HG03103 (cell line): ENCODE results near the gene OR52E4.

Experiments used
- ATAC-seq: cut with Tn5 transposase; IDR thresholded peaks from one replicate; pipeline ENCODE4 v1.9.1; 2021; ENCODE audit warnings: low read depth; ENCODE audit not compliant: unreplicated experiment

Gene OR52E4

DNA sequence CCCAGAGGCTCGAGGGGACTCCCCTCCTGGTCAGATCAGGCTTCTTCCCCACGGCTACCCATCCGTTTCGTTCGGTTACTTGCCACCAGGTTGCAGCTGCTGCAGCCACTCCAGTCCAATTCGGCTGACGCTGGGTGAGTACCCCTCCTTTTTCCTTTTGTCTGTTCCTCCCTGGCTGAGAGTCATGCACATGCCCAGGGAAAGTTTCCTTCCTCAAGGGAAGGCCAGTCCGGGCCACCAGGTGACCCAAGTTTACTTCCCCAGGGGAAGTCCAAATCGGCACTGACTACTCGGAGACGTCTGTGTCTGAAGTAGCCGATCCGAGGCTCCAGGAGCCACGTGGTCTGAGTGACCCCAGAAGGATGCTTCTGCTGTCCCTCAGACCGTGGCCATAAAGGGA is 48.4 kb downstream of the OR52E4 start:
- no peak for ATAC-seq

- no peak for ATAC-seq
These were observed 49.3 kb downstream of the OR52E4 start for GRCh38 chr11:5929571-5930368.

DNA sequence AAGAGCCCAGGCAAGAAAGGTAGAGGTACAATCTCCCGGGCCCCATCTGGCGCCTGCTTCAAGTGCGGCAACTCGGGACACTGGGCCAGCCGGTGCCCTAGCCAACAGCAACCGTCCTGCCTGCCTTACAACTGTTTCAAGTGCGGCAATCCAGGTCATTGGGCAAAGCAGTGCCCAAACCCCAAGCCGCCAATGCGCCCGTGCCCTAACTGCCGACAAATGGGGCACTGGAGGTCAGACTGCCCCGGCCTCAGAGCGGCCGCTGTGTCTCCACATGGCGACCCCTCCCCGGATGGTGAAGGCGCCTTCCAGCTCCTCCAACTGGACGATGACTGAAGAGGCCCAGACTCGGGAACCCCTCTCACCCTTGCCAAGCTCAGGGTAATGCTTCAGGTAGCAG is 50.2 kb downstream of the OR52E4 start:
- no peak for ATAC-seq

GRCh38 chr11:5931061-5931460 is 50.6 kb downstream of the OR52E4 start:
- ATAC-seq, result no peak

GRCh38 chr11:5932671-5933070 is 52.2 kb downstream of the OR52E4 start:
- ATAC-seq, result no peak

DNA sequence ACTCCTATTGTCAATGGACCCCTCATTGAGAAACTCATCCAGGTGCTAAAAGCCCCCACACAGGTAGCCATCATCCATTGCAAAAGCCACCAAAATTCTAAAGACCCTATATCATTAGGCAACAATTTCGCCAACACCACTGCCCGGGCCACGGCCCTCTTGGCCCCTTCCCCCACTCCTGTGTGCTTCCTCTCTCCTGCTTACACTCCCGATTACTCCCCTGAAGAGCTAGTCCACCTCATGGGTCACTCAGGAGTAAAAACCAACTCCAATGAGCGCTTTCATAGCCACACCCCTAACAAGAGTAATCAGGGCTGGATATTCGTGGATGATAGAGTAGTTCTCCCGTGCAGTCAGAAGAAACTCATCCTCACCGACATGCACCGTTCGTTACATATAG is 52.7 kb downstream of the OR52E4 start:
- ATAC-seq, result no peak
